ENCODE measurements around the gene WDR7. TPM values are rescaled to one million over a fixed set of nuclear protein-coding genes. Genes with fewer than 3 reads are reported as not detected.

The WDR7 gene
- total RNA-seq, 2 experiments from 2014 or later: 39.7 to 44.2 TPM

- Mint-ChIP-seq H3K4me3 (no peak overlapping the region), H3K27ac (no peak overlapping the region), H3K4me1 (ENCODE audit: low read depth) (no peaks in the 10 kb centered on the region), H3K9me3 (ENCODE audit: insufficient read depth) (no peaks in the 10 kb centered on the region), H3K36me3 (ENCODE audit: low read depth) (peaks cover 15% of the 10 kb centered on the region), H3K27me3 (ENCODE audit: low read depth) (no peaks in the 10 kb centered on the region)
- CTCF ChIA-PET: no interaction called here
- DNase-seq (no peak), ATAC-seq (no peak)
- POLR2A ChIA-PET: no interaction called here
Observed at GRCh38 chr18:56770097-56770496, 118.9 kb downstream of the WDR7 start.

DNA sequence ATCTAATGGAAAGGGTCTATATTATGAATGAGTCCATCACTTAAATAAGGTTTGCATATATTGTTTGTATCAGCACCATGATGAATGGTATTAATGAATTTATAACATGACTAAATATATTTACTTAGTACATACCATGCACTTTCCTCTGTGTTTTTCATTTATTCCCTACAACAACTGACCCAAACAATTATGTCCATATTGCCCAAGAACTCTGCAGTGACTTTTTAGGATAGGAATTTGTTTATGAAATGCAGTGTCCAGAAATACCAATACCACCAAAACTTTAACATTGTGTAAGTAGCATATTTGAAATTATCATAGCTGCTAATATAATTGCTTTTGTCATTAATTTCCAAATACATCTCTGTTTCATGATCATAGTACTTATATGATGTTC lies 119.7 kb downstream of the WDR7 start:
- CTCF ChIA-PET: no interaction called here
- DNase-seq (no peak), ATAC-seq (no peak)
- Mint-ChIP-seq H3K9me3 (ENCODE audit: insufficient read depth) (no peaks in the 10 kb centered on the region), H3K36me3 (ENCODE audit: low read depth) (peaks cover 15% of the 10 kb centered on the region), H3K4me3 (no peak overlapping the region), H3K27ac (no peak overlapping the region), H3K4me1 (ENCODE audit: low read depth) (no peaks in the 10 kb centered on the region), H3K27me3 (ENCODE audit: low read depth) (no peaks in the 10 kb centered on the region)
- POLR2A ChIA-PET: no interaction called here

- POLR2A ChIA-PET: no interaction called here
- Mint-ChIP-seq H3K4me1 (ENCODE audit: low read depth) (no peaks in the 10 kb centered on the region), H3K27me3 (ENCODE audit: low read depth) (no peaks in the 10 kb centered on the region), H3K9me3 (ENCODE audit: insufficient read depth) (no peaks in the 10 kb centered on the region), H3K27ac (no peak overlapping the region), H3K36me3 (ENCODE audit: low read depth) (peaks cover 5% of the 10 kb centered on the region), H3K4me3 (no peak overlapping the region)
- ATAC-seq (no peak), DNase-seq (no peak)
- CTCF ChIA-PET: interaction anchor here (2.0 kb wide), 1 partner anchor 14 kb away, joined by 12 read pairs; no protein-coding TSS in a partner anchor
Observed at GRCh38 chr18:56775701-56776100, 124.5 kb downstream of the WDR7 start.

GRCh38 chr18:56787390-56787789 lies 136.2 kb downstream of the WDR7 start:
- no peaks in the 10 kb centered on the region for H3K9me3 Mint-ChIP-seq (ENCODE audit: insufficient read depth)
- H3K36me3 Mint-ChIP-seq (ENCODE audit: low read depth): peaks cover 3% of the 10 kb centered on the region
- no peak for DNase-seq
- ChIA-PET POLR2A (no interaction called here), CTCF (no interaction called here)
- no peak overlapping the region for H3K4me3 Mint-ChIP-seq
- H3K27me3 Mint-ChIP-seq (ENCODE audit: low read depth): no peaks in the 10 kb centered on the region
- H3K4me1 Mint-ChIP-seq (ENCODE audit: low read depth): no peaks in the 10 kb centered on the region
- ATAC-seq: no peak
- H3K27ac Mint-ChIP-seq: no peak overlapping the region

- no peak overlapping the region for H3K4me3 Mint-ChIP-seq
- ChIA-PET CTCF (interaction anchor here (0.8 to 2.2 kb wide), 6 partner anchors 9 to 833 kb away, joined by 3 to 12 read pairs (median 3); partner anchors contain the start of gene NARS1), POLR2A (no interaction called here)
- H3K27ac Mint-ChIP-seq: no peak overlapping the region
- ATAC-seq: no peak
- H3K36me3 Mint-ChIP-seq (ENCODE audit: low read depth): peaks cover 3% of the 10 kb centered on the region
- peak; percentile 38 for DNase-seq
- no peaks in the 10 kb centered on the region for H3K4me1 Mint-ChIP-seq (ENCODE audit: low read depth)
- H3K27me3 Mint-ChIP-seq (ENCODE audit: low read depth): no peaks in the 10 kb centered on the region
- no peaks in the 10 kb centered on the region for H3K9me3 Mint-ChIP-seq (ENCODE audit: insufficient read depth)
Observed at GRCh38 chr18:56789004-56789888, 138.1 kb downstream of the WDR7 start.

GRCh38 chr18:56789889-56790180 lies 138.7 kb downstream of the WDR7 start:
- POLR2A ChIA-PET: no interaction called here
- Mint-ChIP-seq H3K27me3 (ENCODE audit: low read depth) (no peaks in the 10 kb centered on the region), H3K9me3 (ENCODE audit: insufficient read depth) (no peaks in the 10 kb centered on the region), H3K36me3 (ENCODE audit: low read depth) (peaks cover 1% of the 10 kb centered on the region), H3K4me3 (no peak overlapping the region), H3K4me1 (ENCODE audit: low read depth) (no peaks in the 10 kb centered on the region), H3K27ac (no peak overlapping the region)
- DNase-seq (no peak), ATAC-seq (no peak)
- CTCF ChIA-PET: interaction anchor here (0.8 to 2.2 kb wide), 4 partner anchors 10 to 97 kb away, joined by 3 to 12 read pairs (median 4); no protein-coding TSS in a partner anchor

- Mint-ChIP-seq H3K27me3 (ENCODE audit: low read depth) (no peaks in the 10 kb centered on the region), H3K4me1 (ENCODE audit: low read depth) (no peaks in the 10 kb centered on the region), H3K36me3 (ENCODE audit: low read depth) (no peaks in the 10 kb centered on the region), H3K4me3 (no peak overlapping the region), H3K9me3 (ENCODE audit: insufficient read depth) (no peaks in the 10 kb centered on the region), H3K27ac (no peak overlapping the region)
- CTCF ChIA-PET: no interaction called here
- ATAC-seq (no peak), DNase-seq (no peak)
- POLR2A ChIA-PET: no interaction called here
Observed at GRCh38 chr18:56795381-56795780, 144.2 kb downstream of the WDR7 start.

GRCh38 chr18:56799756-56800155 lies 148.6 kb downstream of the WDR7 start:
- DNase-seq (no peak), ATAC-seq (no peak)
- no peaks in the 10 kb centered on the region for H3K9me3 Mint-ChIP-seq (ENCODE audit: insufficient read depth)
- POLR2A ChIA-PET: no interaction called here
- H3K4me1 Mint-ChIP-seq (ENCODE audit: low read depth): no peaks in the 10 kb centered on the region
- no peaks in the 10 kb centered on the region for H3K27me3 Mint-ChIP-seq (ENCODE audit: low read depth)
- H3K4me3 Mint-ChIP-seq: no peak overlapping the region
- no peak overlapping the region for H3K27ac Mint-ChIP-seq
- H3K36me3 Mint-ChIP-seq (ENCODE audit: low read depth): peaks cover 6% of the 10 kb centered on the region
- CTCF ChIA-PET: no interaction called here

- Mint-ChIP-seq H3K36me3 (ENCODE audit: low read depth) (peaks cover 13% of the 10 kb centered on the region), H3K27ac (no peak overlapping the region), H3K27me3 (ENCODE audit: low read depth) (no peaks in the 10 kb centered on the region), H3K9me3 (ENCODE audit: insufficient read depth) (no peaks in the 10 kb centered on the region), H3K4me1 (ENCODE audit: low read depth) (no peaks in the 10 kb centered on the region), H3K4me3 (no peak overlapping the region)
- POLR2A ChIA-PET: no interaction called here
- DNase-seq (no peak), ATAC-seq (no peak)
- CTCF ChIA-PET: no interaction called here
Observed at GRCh38 chr18:56803051-56803450, 151.9 kb downstream of the WDR7 start.

GRCh38 chr18:56804395-56804794 lies 153.2 kb downstream of the WDR7 start:
- H3K27me3 Mint-ChIP-seq (ENCODE audit: low read depth): no peaks in the 10 kb centered on the region
- H3K4me1 Mint-ChIP-seq (ENCODE audit: low read depth): no peaks in the 10 kb centered on the region
- no peak for ATAC-seq
- H3K4me3 Mint-ChIP-seq: no peak overlapping the region
- no peak for DNase-seq
- ChIA-PET POLR2A (no interaction called here), CTCF (no interaction called here)
- peaks cover 13% of the 10 kb centered on the region for H3K36me3 Mint-ChIP-seq (ENCODE audit: low read depth)
- H3K27ac Mint-ChIP-seq: no peak overlapping the region
- H3K9me3 Mint-ChIP-seq (ENCODE audit: insufficient read depth): no peaks in the 10 kb centered on the region

DNA sequence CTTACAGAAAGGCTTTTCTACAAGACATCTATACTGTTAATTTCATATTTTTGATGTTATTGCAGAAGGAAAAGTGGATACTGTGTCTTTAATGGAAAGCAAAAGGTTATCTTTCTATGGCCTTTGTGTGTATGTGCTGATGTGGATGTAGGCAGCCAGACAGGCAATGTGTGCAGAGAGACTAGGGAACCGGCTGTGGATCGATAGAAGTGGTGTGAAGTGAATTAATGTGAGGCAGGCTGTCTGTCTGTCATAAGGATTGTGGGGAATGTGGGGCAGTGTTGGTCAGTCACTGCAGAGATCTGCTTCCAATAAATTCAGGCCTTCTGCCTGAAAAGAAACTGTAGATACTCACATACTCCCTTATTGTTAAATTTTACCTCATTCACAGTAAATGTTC lies 156.7 kb downstream of the WDR7 start:
- Mint-ChIP-seq H3K4me1 (ENCODE audit: low read depth) (no peaks in the 10 kb centered on the region), H3K36me3 (ENCODE audit: low read depth) (peaks cover 11% of the 10 kb centered on the region), H3K9me3 (ENCODE audit: insufficient read depth) (no peaks in the 10 kb centered on the region), H3K27ac (no peak overlapping the region), H3K4me3 (no peak overlapping the region), H3K27me3 (ENCODE audit: low read depth) (no peaks in the 10 kb centered on the region)
- ATAC-seq (no peak), DNase-seq (no peak)
- ChIA-PET CTCF (interaction anchor here (1.3 kb wide), 1 partner anchor 18 kb away, joined by 3 read pairs; no protein-coding TSS in a partner anchor), POLR2A (no interaction called here)

DNA sequence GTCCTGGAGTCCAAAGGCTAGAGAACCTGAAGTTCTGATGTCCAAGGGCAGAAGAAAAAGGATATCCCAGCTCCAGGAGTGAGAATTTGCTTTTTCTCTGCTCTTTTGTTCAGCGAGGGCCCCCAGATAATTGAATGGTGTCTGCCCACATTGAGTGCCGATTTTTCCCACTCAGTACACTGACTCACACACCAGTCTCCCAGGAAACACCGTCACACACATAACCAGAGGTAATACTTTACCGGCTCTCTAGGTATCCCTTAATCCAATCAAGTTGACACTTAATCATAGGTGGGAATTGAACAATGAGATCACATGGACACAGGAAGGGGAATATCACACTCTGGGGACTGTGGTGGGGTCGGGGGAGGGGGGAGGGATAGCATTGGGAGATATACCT lies 161.5 kb downstream of the WDR7 start:
- Mint-ChIP-seq H3K27ac (no peak overlapping the region), H3K9me3 (ENCODE audit: insufficient read depth) (no peaks in the 10 kb centered on the region), H3K36me3 (ENCODE audit: low read depth) (no peaks in the 10 kb centered on the region), H3K4me3 (no peak overlapping the region), H3K4me1 (ENCODE audit: low read depth) (no peaks in the 10 kb centered on the region), H3K27me3 (ENCODE audit: low read depth) (no peaks in the 10 kb centered on the region)
- POLR2A ChIA-PET: no interaction called here
- DNase-seq (no peak), ATAC-seq (no peak)
- CTCF ChIA-PET: no interaction called here

DNA sequence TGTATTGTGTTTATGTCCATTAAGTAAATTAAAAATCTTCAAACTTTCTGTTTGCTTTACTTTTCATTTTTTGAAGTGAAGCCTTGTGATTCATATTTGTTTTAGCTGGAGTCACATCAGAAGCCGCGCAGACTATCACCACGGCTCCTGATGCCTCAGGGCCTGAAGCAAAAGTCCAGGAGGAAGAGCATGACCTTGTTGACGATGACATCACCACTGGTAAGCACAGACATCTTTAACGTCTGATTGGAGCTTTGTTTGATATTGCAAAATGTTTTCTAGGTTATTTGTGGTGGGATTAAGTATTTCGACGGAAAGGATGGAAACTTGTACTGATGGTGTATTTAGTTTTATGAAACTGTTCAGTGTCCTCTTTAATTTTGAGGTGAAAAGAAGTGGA lies 164.8 kb downstream of the WDR7 start:
- H3K36me3 Mint-ChIP-seq (ENCODE audit: low read depth): no peaks in the 10 kb centered on the region
- no peak overlapping the region for H3K27ac Mint-ChIP-seq
- ATAC-seq (no peak), DNase-seq (no peak)
- no peaks in the 10 kb centered on the region for H3K27me3 Mint-ChIP-seq (ENCODE audit: low read depth)
- H3K4me3 Mint-ChIP-seq: no peak overlapping the region
- no peaks in the 10 kb centered on the region for H3K4me1 Mint-ChIP-seq (ENCODE audit: low read depth)
- H3K9me3 Mint-ChIP-seq (ENCODE audit: insufficient read depth): no peaks in the 10 kb centered on the region
- ChIA-PET CTCF (no interaction called here), POLR2A (no interaction called here)
